IPS-20b (cell line): ENCODE data around the gene EMC9.

Source experiments
- H3K27ac ChIP-seq: one replicate; pipeline ENCODE4 v1.5.1; 2013; ENCODE audit warnings: low read length
- H3K27me3 ChIP-seq: 2 replicates; pipeline ENCODE4 v1.6.1; 2013; ENCODE audit warnings: mild to moderate bottlenecking, low read length, inconsistent platforms; ENCODE audit not compliant: insufficient read depth
- H3K36me3 ChIP-seq: 2 replicates; pipeline ENCODE4 v1.6.1; 2013; ENCODE audit warnings: low read depth, mild to moderate bottlenecking, inconsistent platforms, low read length, moderate library complexity; ENCODE audit not compliant: insufficient read depth
- H3K4me1 ChIP-seq: 2 replicates; pipeline ENCODE4 v1.6.1; 2013; ENCODE audit warnings: mild to moderate bottlenecking, control low read depth, inconsistent platforms, low read length, moderate library complexity; ENCODE audit not compliant: insufficient read depth
- H3K4me3 ChIP-seq: 2 replicates; pipeline ENCODE4 v1.5.1; 2013; ENCODE audit warnings: mild to moderate bottlenecking, low read length, inconsistent platforms
- H3K9ac ChIP-seq: 2 replicates; pipeline ENCODE4 v1.6.1; 2013; ENCODE audit warnings: low read depth, mild to moderate bottlenecking, inconsistent platforms, low read length, moderate library complexity
- H3K9me3 ChIP-seq: 2 replicates; pipeline ENCODE4 v1.6.1; 2013; ENCODE audit warnings: mild to moderate bottlenecking, low read depth, low read length, inconsistent platforms; ENCODE audit not compliant: insufficient read depth

The EMC9 gene

GRCh38 chr14:24122416-24122815, 19.0 kb downstream of the EMC9 start:
- no peaks in the 10 kb centered on the region for H3K27me3 ChIP-seq
- no peaks in the 10 kb centered on the region for H3K4me1 ChIP-seq
- H3K9ac ChIP-seq, result no peak overlapping the region
- peaks cover 57% of the 10 kb centered on the region for H3K36me3 ChIP-seq
- no peak overlapping the region for H3K4me3 ChIP-seq
- H3K27ac ChIP-seq, result no peak overlapping the region
- H3K9me3 ChIP-seq, result no peaks in the 10 kb centered on the region

GRCh38 chr14:24121210-24121609, 20.2 kb downstream of the EMC9 start:
- Histone ChIP-seq H3K4me3 (no peak overlapping the region), H3K4me1 (no peaks in the 10 kb centered on the region; the same call in 1 of the 2 replicates), H3K9ac (no peak overlapping the region), H3K27ac (no peak overlapping the region), H3K36me3 (peaks cover 65% of the 10 kb centered on the region), H3K9me3 (no peaks in the 10 kb centered on the region), H3K27me3 (no peaks in the 10 kb centered on the region)

- Histone ChIP-seq H3K9ac (no peak overlapping the region), H3K4me1 (peaks cover 6% of the 10 kb centered on the region; the same call in 1 of the 2 replicates), H3K27me3 (no peaks in the 10 kb centered on the region), H3K9me3 (no peaks in the 10 kb centered on the region), H3K4me3 (no peak overlapping the region), H3K27ac (no peak overlapping the region), H3K36me3 (peaks cover 65% of the 10 kb centered on the region)
These were observed 21.7 kb downstream of the EMC9 start for GRCh38 chr14:24119691-24120090.

- H3K36me3 ChIP-seq, result peaks cover 49% of the 10 kb centered on the region
- H3K27ac ChIP-seq, result no peak overlapping the region
- H3K9me3 ChIP-seq, result no peaks in the 10 kb centered on the region
- H3K27me3 ChIP-seq, result no peaks in the 10 kb centered on the region
- no peak overlapping the region for H3K4me3 ChIP-seq
- H3K4me1 ChIP-seq, result peaks cover 6% of the 10 kb centered on the region; the same call in 1 of the 2 replicates
- no peak overlapping the region for H3K9ac ChIP-seq
These were observed 24.2 kb downstream of the EMC9 start for GRCh38 chr14:24117179-24117578.

GRCh38 chr14:24116128-24116814, 25.1 kb downstream of the EMC9 start:
- peaks cover 43% of the 10 kb centered on the region for H3K36me3 ChIP-seq
- H3K4me3 ChIP-seq, result peak overlapping the region; percentile 94
- H3K9ac ChIP-seq, result 0 out of 2 replicates have a peak overlapping the region, but pooled peaks have one; percentile 78
- peaks cover 6% of the 10 kb centered on the region; the same call in 1 of the 2 replicates for H3K4me1 ChIP-seq
- no peak overlapping the region for H3K27ac ChIP-seq
- no peaks in the 10 kb centered on the region for H3K27me3 ChIP-seq
- H3K9me3 ChIP-seq, result no peaks in the 10 kb centered on the region

GRCh38 chr14:24115422-24116127, 25.8 kb downstream of the EMC9 start:
- H3K9ac ChIP-seq, result peak overlapping the region; percentile 78

GRCh38 chr14:24114532-24115421, 26.6 kb downstream of the EMC9 start, which contains the start of the genes DCAF11 and NRL:
DCAF11 (plus strand) TSS chr14:24114777; CDS start chr14:24115595, 818 bp downstream.
NRL (minus strand) TSS chr14:24114949; CDS start chr14:24082848, 32,101 bp downstream.
- Histone ChIP-seq H3K27ac (peak within 1 kb of the TSS; percentile 52), H3K36me3 (peaks cover 32% of the 10 kb centered on the region), H3K27me3 (no peaks in the 10 kb centered on the region), H3K9ac (peak within 1 kb of the TSS; percentile 85), H3K4me1 (peaks cover 6% of the 10 kb centered on the region; the same call in 1 of the 2 replicates), H3K9me3 (no peaks in the 10 kb centered on the region), H3K4me3 (peak within 1 kb of the TSS; percentile 94)

More at GRCh38 chr14:24115422-24116127, 25.8 kb downstream of the EMC9 start:
- Histone ChIP-seq H3K36me3 (peaks cover 36% of the 10 kb centered on the region), H3K4me1 (peaks cover 6% of the 10 kb centered on the region; the same call in 1 of the 2 replicates), H3K27ac (no peak overlapping the region), H3K9me3 (no peaks in the 10 kb centered on the region), H3K27me3 (no peaks in the 10 kb centered on the region), H3K4me3 (peak overlapping the region; percentile 94)

GRCh38 chr14:24113801-24114531, 27.4 kb downstream of the EMC9 start:
- peak overlapping the region; percentile 52 for H3K27ac ChIP-seq
- H3K4me1 ChIP-seq, result peaks cover 6% of the 10 kb centered on the region; the same call in 1 of the 2 replicates
- no peaks in the 10 kb centered on the region for H3K27me3 ChIP-seq
- H3K9me3 ChIP-seq, result no peaks in the 10 kb centered on the region
- peak overlapping the region; percentile 94 for H3K4me3 ChIP-seq
- H3K36me3 ChIP-seq, result peaks cover 23% of the 10 kb centered on the region
- peak overlapping the region; percentile 85; the same call in 1 of the 2 replicates for H3K9ac ChIP-seq

GRCh38 chr14:24113379-24113800, 28.0 kb downstream of the EMC9 start:
- peak overlapping the region; percentile 85; the same call in 1 of the 2 replicates for H3K9ac ChIP-seq
- H3K4me1 ChIP-seq, result peaks cover 9% of the 10 kb centered on the region; the same call in 1 of the 2 replicates
- H3K27me3 ChIP-seq, result no peaks in the 10 kb centered on the region
- no peaks in the 10 kb centered on the region for H3K9me3 ChIP-seq
- H3K27ac ChIP-seq, result peak overlapping the region; percentile 52
- peaks cover 18% of the 10 kb centered on the region for H3K36me3 ChIP-seq
- H3K4me3 ChIP-seq, result peak overlapping the region; percentile 94

GRCh38 chr14:24110523-24110922, 30.9 kb downstream of the EMC9 start:
- Histone ChIP-seq H3K9me3 (no peaks in the 10 kb centered on the region), H3K4me3 (no peak overlapping the region), H3K27ac (no peak overlapping the region), H3K27me3 (no peaks in the 10 kb centered on the region), H3K4me1 (peaks cover 2% of the 10 kb centered on the region; the same call in 1 of the 2 replicates), H3K9ac (no peak overlapping the region), H3K36me3 (no peaks in the 10 kb centered on the region)
